Measurements from ENCODE around the gene ITPKC.

- no peak for TF ChIP-seq POLR2AphosphoS5 (IDR thresholded peaks at IDR 0.05; ENCODE audit: low read depth, low read length)
- TF ChIP-seq POLR2A (IDR thresholded peaks at IDR 0.05; ENCODE audit: low read depth, low read length): no peak
- no peak for TF ChIP-seq TAF1 (IDR thresholded peaks at IDR 0.05; ENCODE audit: borderline replicate concordance, low read depth, low read length)
Measured at GRCh38 chr19:40704491-40705361, 12.2 kb upstream of the ITPKC start.

Measured in GM12892 (cell line).